HG02610 (cell line): ENCODE data around the gene ATP6V1D.
"Not testable (repeated sequence)": the region's sequence is repeated elsewhere in the genome, so short reads cannot be mapped to it uniquely, and the experiment has no call there.

Source experiments
- ATAC-seq: cut with Tn5 transposase; IDR thresholded peaks from one replicate; pipeline ENCODE4 v1.9.1; 2021; ENCODE audit warnings: mild to moderate bottlenecking, moderate library complexity; ENCODE audit not compliant: unreplicated experiment

Gene ATP6V1D

GRCh38 chr14:67371247-67372148 is 11.9 kb upstream of the ATP6V1D start:
- ATAC-seq, result no peak

GRCh38 chr14:67370830-67371229 is 11.2 kb upstream of the ATP6V1D start:
- ATAC-seq, result no peak

- ATAC-seq, result no peak
Observed at GRCh38 chr14:67365476-67365875, 5.9 kb upstream of the ATP6V1D start.

GRCh38 chr14:67360470-67361206 is 1.0 kb upstream of the ATP6V1D start:
- ATAC-seq, result peak; percentile 23

- no peak for ATAC-seq
Observed at GRCh38 chr14:67358924-67359774, 455 bp downstream of the ATP6V1D start.

GRCh38 chr14:67357969-67358354 is 1.6 kb downstream of the ATP6V1D start:
- no peak for ATAC-seq

GRCh38 chr14:67357186-67357968 is 2.2 kb downstream of the ATP6V1D start:
- no peak for ATAC-seq

- no peak for ATAC-seq
Observed at GRCh38 chr14:67352055-67352454, 7.5 kb downstream of the ATP6V1D start.

GRCh38 chr14:67345583-67345982 is 14.0 kb downstream of the ATP6V1D start:
- ATAC-seq, result no peak

GRCh38 chr14:67343601-67344230 is 15.9 kb downstream of the ATP6V1D start:
- ATAC-seq, result no peak

GRCh38 chr14:67341231-67341630 is 18.4 kb downstream of the ATP6V1D start:
- ATAC-seq, result not testable (repeated sequence)

- no peak for ATAC-seq
Observed at GRCh38 chr14:67335781-67336180, 23.8 kb downstream of the ATP6V1D start.

- ATAC-seq, result no peak
Observed at GRCh38 chr14:67332468-67332867, 27.1 kb downstream of the ATP6V1D start.

GRCh38 chr14:67331368-67332125 is 28.1 kb downstream of the ATP6V1D start:
- ATAC-seq, result no peak

GRCh38 chr14:67329666-67330065 is 29.9 kb downstream of the ATP6V1D start:
- not testable (repeated sequence) for ATAC-seq

GRCh38 chr14:67319142-67319541 is 40.5 kb downstream of the ATP6V1D start:
- ATAC-seq, result no peak

GRCh38 chr14:67317822-67318221 is 41.8 kb downstream of the ATP6V1D start:
- ATAC-seq, result no peak

GRCh38 chr14:67313153-67313552 is 46.5 kb downstream of the ATP6V1D start:
- no peak for ATAC-seq

- ATAC-seq, result no peak
Observed at GRCh38 chr14:67311868-67312267, 47.7 kb downstream of the ATP6V1D start.
